Karpas-422 (cell line): ENCODE data around the gene PHYKPL. TPM values are rescaled to one million over a fixed set of nuclear protein-coding genes. Genes with fewer than 3 reads are reported as not detected.
"Not testable (repeated sequence)": the region's sequence is repeated elsewhere in the genome, so short reads cannot be mapped to it uniquely, and the experiment has no call there.

ENCODE experiments used
- DNase-seq: peaks from one replicate; pipeline ENCODE4 v3.0.0-alpha.2; 2015
- H2AFZ ChIP-seq: fragments of 200-600 bp; sonication (generic); 2 replicates; pipeline ENCODE4 v1.6.1; 2014; ENCODE audit warnings: antibody characterized with exemption, low read length, mixed read lengths
- H3K27ac ChIP-seq: fragments of 200-600 bp; sonication (generic); 2 replicates; pipeline ENCODE4 v1.5.1; 2014; ENCODE audit warnings: mild to moderate bottlenecking, low read length, moderate library complexity
- H3K27me3 ChIP-seq: fragments of 200-600 bp; sonication (generic); 2 replicates; pipeline ENCODE4 v1.6.1; 2014; ENCODE audit warnings: low read length, mixed read lengths
- H3K36me3 ChIP-seq: fragments of 200-600 bp; sonication (generic); 2 replicates; pipeline ENCODE4 v1.6.1; 2014; ENCODE audit warnings: low read length, mixed read lengths; ENCODE audit not compliant: insufficient read depth
- H3K4me1 ChIP-seq: fragments of 200-600 bp; sonication (generic); 2 replicates; pipeline ENCODE4 v1.6.1; 2014; ENCODE audit warnings: mild to moderate bottlenecking, low read length, mixed read lengths
- H3K4me2 ChIP-seq: fragments of 200-600 bp; sonication (generic); 2 replicates; pipeline ENCODE4 v1.6.1; 2014; ENCODE audit warnings: low read length, low read depth, mild to moderate bottlenecking; ENCODE audit not compliant: poor library complexity, severe bottlenecking
- H3K4me3 ChIP-seq: fragments of 200-600 bp; sonication (generic); 2 replicates; pipeline ENCODE4 v1.5.1; 2014; ENCODE audit warnings: mild to moderate bottlenecking, antibody characterized with exemption, low read length, mixed read lengths
- H3K79me2 ChIP-seq: fragments of 200-600 bp; sonication (generic); 2 replicates; pipeline ENCODE4 v1.6.1; 2014; ENCODE audit warnings: mild to moderate bottlenecking, low read length, mixed read lengths
- H3K9ac ChIP-seq: fragments of 200-600 bp; sonication (generic); 2 replicates; pipeline ENCODE4 v1.6.0; 2014; ENCODE audit warnings: low read length
- H3K9me2 ChIP-seq: fragments of 200-600 bp; sonication (generic), shearing (Covaris generic); replicated peaks from 2 replicates; pipeline ENCODE4 v1.6.0; 2014; ENCODE audit warnings: mild to moderate bottlenecking, low read length, moderate library complexity; ENCODE audit not compliant: insufficient read depth
- H3K9me3 ChIP-seq: fragments of 300-700, 200-600 bp; sonication (generic); 2 replicates; pipeline ENCODE4 v1.6.1; 2014; ENCODE audit warnings: low read length, mixed read lengths
- H4K20me1 ChIP-seq: fragments of 200-600 bp; sonication (generic); 2 replicates; pipeline ENCODE4 v1.6.1; 2014; ENCODE audit warnings: mild to moderate bottlenecking, antibody characterized with exemption, low read length, low read depth; ENCODE audit not compliant: insufficient read depth
- total RNA-seq: library from RNA; depleted of rRNA; stranded (reverse); fragments of >200 nt; shearing (Covaris generic); gene quantifications from 2 replicates; pipeline ENCODE4 v1.2.3, GENCODE V29; 2014; ENCODE audit warnings: low replicate concordance

PHYKPL gene
- total RNA-seq, 1 experiment from 2014 or later: 116 TPM

GRCh38 chr5:178229111-178229510 is 3.5 kb downstream of the PHYKPL start:
- not testable (repeated sequence) for H3K9me3 ChIP-seq, H2AFZ ChIP-seq, H3K27ac ChIP-seq, H3K27me3 ChIP-seq, H3K4me2 ChIP-seq, DNase-seq, H3K9me2 ChIP-seq, H3K9ac ChIP-seq, H3K4me3 ChIP-seq
- Histone ChIP-seq H3K79me2 (peaks cover 34% of the 10 kb centered on the region), H4K20me1 (peaks cover 20% of the 10 kb centered on the region), H3K4me1 (peaks cover 27% of the 10 kb centered on the region), H3K36me3 (peaks cover 41% of the 10 kb centered on the region)

GRCh38 chr5:178228609-178229008 is 4.0 kb downstream of the PHYKPL start:
- H3K4me3 ChIP-seq: no peak overlapping the region
- DNase-seq: no peak
- no peak overlapping the region for H2AFZ ChIP-seq
- H3K4me1 ChIP-seq: peaks cover 27% of the 10 kb centered on the region
- H3K9me3 ChIP-seq: no peaks in the 10 kb centered on the region
- H3K36me3 ChIP-seq: peaks cover 41% of the 10 kb centered on the region
- H3K79me2 ChIP-seq: peaks cover 34% of the 10 kb centered on the region
- H3K9me2 ChIP-seq: no peaks in the 10 kb centered on the region
- H3K27ac ChIP-seq: no peak overlapping the region
- H3K27me3 ChIP-seq: no peaks in the 10 kb centered on the region
- peaks cover 20% of the 10 kb centered on the region for H4K20me1 ChIP-seq
- H3K9ac ChIP-seq: no peak overlapping the region
- H3K4me2 ChIP-seq: no peak overlapping the region

- Histone ChIP-seq H3K9ac (no peak overlapping the region), H3K4me3 (no peak overlapping the region), H3K4me2 (no peak overlapping the region), H2AFZ (no peak overlapping the region), H3K27ac (no peak overlapping the region), H4K20me1 (peaks cover 20% of the 10 kb centered on the region), H3K79me2 (peaks cover 34% of the 10 kb centered on the region), H3K27me3 (no peaks in the 10 kb centered on the region), H3K4me1 (peaks cover 22% of the 10 kb centered on the region), H3K9me2 (no peaks in the 10 kb centered on the region), H3K9me3 (no peaks in the 10 kb centered on the region), H3K36me3 (peaks cover 41% of the 10 kb centered on the region)
- no peak for DNase-seq
These were observed 4.7 kb downstream of the PHYKPL start for GRCh38 chr5:178227929-178228328.

- H3K36me3 ChIP-seq: peaks cover 41% of the 10 kb centered on the region
- no peak overlapping the region for H2AFZ ChIP-seq
- no peaks in the 10 kb centered on the region for H3K9me2 ChIP-seq
- no peak overlapping the region for H3K9ac ChIP-seq
- no peak overlapping the region for H3K4me2 ChIP-seq
- no peaks in the 10 kb centered on the region for H3K27me3 ChIP-seq
- no peak overlapping the region for H3K27ac ChIP-seq
- H3K4me1 ChIP-seq: peaks cover 19% of the 10 kb centered on the region
- H3K4me3 ChIP-seq: no peak overlapping the region
- H3K9me3 ChIP-seq: no peaks in the 10 kb centered on the region
- DNase-seq: no peak
- H3K79me2 ChIP-seq: peaks cover 34% of the 10 kb centered on the region
- peaks cover 20% of the 10 kb centered on the region for H4K20me1 ChIP-seq
These were observed 5.4 kb downstream of the PHYKPL start for GRCh38 chr5:178227138-178227659.

- H3K9me3 ChIP-seq: no peaks in the 10 kb centered on the region
- DNase-seq: no peak
- no peak overlapping the region for H3K4me2 ChIP-seq
- H3K27ac ChIP-seq: no peak overlapping the region
- H3K4me3 ChIP-seq: no peak overlapping the region
- H4K20me1 ChIP-seq: peaks cover 10% of the 10 kb centered on the region
- no peaks in the 10 kb centered on the region for H3K27me3 ChIP-seq
- H3K79me2 ChIP-seq: peaks cover 14% of the 10 kb centered on the region
- no peaks in the 10 kb centered on the region for H3K9me2 ChIP-seq
- H3K4me1 ChIP-seq: peaks cover 7% of the 10 kb centered on the region; the same call in 1 of the 2 replicates
- no peak overlapping the region for H2AFZ ChIP-seq
- peaks cover 36% of the 10 kb centered on the region for H3K36me3 ChIP-seq
- no peak overlapping the region for H3K9ac ChIP-seq
These were observed 7.4 kb downstream of the PHYKPL start for GRCh38 chr5:178225174-178225573.

- H4K20me1 ChIP-seq: peaks cover 6% of the 10 kb centered on the region
These were observed 8.2 kb downstream of the PHYKPL start for GRCh38 chr5:178224403-178224802.

GRCh38 chr5:178223828-178224335 is 8.7 kb downstream of the PHYKPL start:
- H3K9me2 ChIP-seq: no peaks in the 10 kb centered on the region
- H3K27me3 ChIP-seq: no peaks in the 10 kb centered on the region
- H3K36me3 ChIP-seq: peaks cover 26% of the 10 kb centered on the region; the same call in 1 of the 2 replicates
- no peak overlapping the region for H3K9ac ChIP-seq
- no peak for DNase-seq
- H3K4me3 ChIP-seq: no peak overlapping the region
- H2AFZ ChIP-seq: no peak overlapping the region
- no peaks in the 10 kb centered on the region for H3K4me1 ChIP-seq
- H3K27ac ChIP-seq: no peak overlapping the region
- H3K9me3 ChIP-seq: no peaks in the 10 kb centered on the region
- H3K4me2 ChIP-seq: no peak overlapping the region
- H3K79me2 ChIP-seq: peaks cover 4% of the 10 kb centered on the region
- peaks cover 6% of the 10 kb centered on the region; the same call in 1 of the 2 replicates for H4K20me1 ChIP-seq

More at GRCh38 chr5:178224403-178224802, 8.2 kb downstream of the PHYKPL start:
- H3K4me1 ChIP-seq: no peaks in the 10 kb centered on the region
- H3K27ac ChIP-seq: no peak overlapping the region
- no peaks in the 10 kb centered on the region for H3K9me3 ChIP-seq
- DNase-seq: no peak
- no peak overlapping the region for H3K4me3 ChIP-seq
- no peak overlapping the region for H2AFZ ChIP-seq
- no peak overlapping the region for H3K4me2 ChIP-seq
- H3K9me2 ChIP-seq: no peaks in the 10 kb centered on the region
- H3K79me2 ChIP-seq: peaks cover 6% of the 10 kb centered on the region
- peaks cover 28% of the 10 kb centered on the region; the same call in 1 of the 2 replicates for H3K36me3 ChIP-seq
- H3K9ac ChIP-seq: no peak overlapping the region
- H3K27me3 ChIP-seq: no peaks in the 10 kb centered on the region

GRCh38 chr5:178223196-178223773 is 9.3 kb downstream of the PHYKPL start:
- H3K27me3 ChIP-seq: no peaks in the 10 kb centered on the region
- no peaks in the 10 kb centered on the region for H3K9me2 ChIP-seq
- H3K4me2 ChIP-seq: no peak overlapping the region
- H3K27ac ChIP-seq: no peak overlapping the region
- H3K4me3 ChIP-seq: no peak overlapping the region
- H3K79me2 ChIP-seq: peaks cover 4% of the 10 kb centered on the region
- H2AFZ ChIP-seq: no peak overlapping the region
- H3K9ac ChIP-seq: no peak overlapping the region
- peaks cover 26% of the 10 kb centered on the region; the same call in 1 of the 2 replicates for H3K36me3 ChIP-seq
- no peaks in the 10 kb centered on the region for H3K9me3 ChIP-seq
- peaks cover 6% of the 10 kb centered on the region; the same call in 1 of the 2 replicates for H4K20me1 ChIP-seq
- no peaks in the 10 kb centered on the region for H3K4me1 ChIP-seq
- no peak for DNase-seq
